Activated CD4-positive, alpha-beta T cell treated with anti-CD3 and anti-CD28 coated beads for 36 hours (primary cell): Measurements from ENCODE around the gene BNC1. TPM values are rescaled to one million over a fixed set of nuclear protein-coding genes. Genes with fewer than 3 reads are reported as not detected.
"Not testable (repeated sequence)": the region's sequence is repeated elsewhere in the genome, so short reads cannot be mapped to it uniquely, and the experiment has no call there.

Source experiments
- ATAC-seq: fragments of 200-7000 bp; cut with Tn5 transposase; one replicate; pipeline ENCODE4 v1.10.0; 2021; ENCODE audit warnings: mild to moderate bottlenecking, moderate library complexity
- CTCF ChIA-PET: fragments of 350-600 bp; sonication (Branson Sonifier 250); formaldehyde crosslinking; loops from one replicate; lab custom pipeline; 2021; ENCODE audit warnings: antibody characterized with exemption; lab: Charles Lee
- POLR2A ChIA-PET: fragments of 350-600 bp; sonication (Branson Sonifier 250); formaldehyde crosslinking; loops from one replicate; lab custom pipeline; 2021; ENCODE audit warnings: antibody characterized with exemption, inconsistent platforms; lab: Charles Lee
- DNase-seq: peaks from one replicate; pipeline ENCODE4 v3.0.0-alpha.2; 2020
- H3K27ac Mint-ChIP-seq: one replicate; pipeline ENCODE4 v1.8.0; 2021; ENCODE audit warnings: mixed read lengths
- H3K27me3 Mint-ChIP-seq: one replicate; pipeline ENCODE4 v1.8.0; 2021; ENCODE audit warnings: mixed read lengths
- H3K36me3 Mint-ChIP-seq: one replicate; pipeline ENCODE4 v1.8.0; 2021; ENCODE audit warnings: low read depth, mixed read lengths
- H3K4me1 Mint-ChIP-seq: one replicate; pipeline ENCODE4 v1.8.0; 2021; ENCODE audit warnings: mixed read lengths
- H3K4me3 Mint-ChIP-seq: one replicate; pipeline ENCODE4 v1.8.0; 2021; ENCODE audit warnings: mild to moderate bottlenecking, moderate library complexity, mixed read lengths
- H3K9me3 Mint-ChIP-seq: one replicate; pipeline ENCODE4 v1.8.0; 2021; ENCODE audit warnings: low read depth, mixed read lengths
- intact Hi-C, 2 experiments: fragments of 100-400 bp; cut with DNase I in 1 of 2; cut with micrococcal nuclease in 1 of 2; formaldehyde crosslinking; loops; one replicate each; pipeline versions ENCODE4 v1.14.2 to v1.15.1; 2022 to 2024; cut with DNase I, micrococcal nuclease
- total RNA-seq, 2 experiments: library from RNA; stranded (reverse); gene quantifications; one replicate each; pipeline ENCODE4 v1.2.3, GENCODE V29; 2021

Gene BNC1
- total RNA-seq, 2 experiments from 2014 or later, result not detected

DNA sequence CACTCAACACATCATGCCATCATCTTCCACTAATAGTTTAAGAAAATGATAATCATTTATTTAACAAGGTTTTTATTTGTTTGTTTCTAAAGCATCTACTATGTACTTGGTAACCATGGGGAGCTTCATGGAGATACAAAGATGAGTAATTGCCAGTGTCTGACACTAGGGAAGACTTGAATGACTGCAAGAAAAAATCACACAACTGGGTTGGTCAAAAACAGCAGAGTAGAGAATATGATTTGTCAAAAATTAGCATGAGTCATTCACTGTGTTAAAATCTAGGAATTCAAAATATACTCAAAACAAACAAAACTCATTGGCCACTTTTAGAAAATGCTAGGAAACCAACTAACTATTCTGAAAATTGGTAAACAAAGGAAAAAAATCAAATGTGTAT lies 6.3 kb downstream of the BNC1 start:
- Mint-ChIP-seq H3K4me3 (no peak overlapping the region), H3K36me3 (no peaks in the 10 kb centered on the region), H3K27ac (no peak overlapping the region), H3K27me3 (peaks cover 47% of the 10 kb centered on the region), H3K4me1 (peaks cover 4% of the 10 kb centered on the region), H3K9me3 (no peaks in the 10 kb centered on the region)
- POLR2A ChIA-PET, result no interaction called here
- CTCF ChIA-PET, result no interaction called here
- intact Hi-C loops, result no loop called here
- DNase-seq (no peak), ATAC-seq (no peak)

- intact Hi-C loops, result no loop called here
- no peak for ATAC-seq
- H3K4me3 Mint-ChIP-seq, result no peak overlapping the region
- H3K36me3 Mint-ChIP-seq, result no peaks in the 10 kb centered on the region
- ChIA-PET POLR2A (no interaction called here), CTCF (no interaction called here)
- no peak for DNase-seq
- no peaks in the 10 kb centered on the region for H3K9me3 Mint-ChIP-seq
- H3K4me1 Mint-ChIP-seq, result no peaks in the 10 kb centered on the region
- H3K27me3 Mint-ChIP-seq, result peaks cover 34% of the 10 kb centered on the region
- no peak overlapping the region for H3K27ac Mint-ChIP-seq
Measured at GRCh38 chr15:83276661-83277060, 7.8 kb downstream of the BNC1 start.

DNA sequence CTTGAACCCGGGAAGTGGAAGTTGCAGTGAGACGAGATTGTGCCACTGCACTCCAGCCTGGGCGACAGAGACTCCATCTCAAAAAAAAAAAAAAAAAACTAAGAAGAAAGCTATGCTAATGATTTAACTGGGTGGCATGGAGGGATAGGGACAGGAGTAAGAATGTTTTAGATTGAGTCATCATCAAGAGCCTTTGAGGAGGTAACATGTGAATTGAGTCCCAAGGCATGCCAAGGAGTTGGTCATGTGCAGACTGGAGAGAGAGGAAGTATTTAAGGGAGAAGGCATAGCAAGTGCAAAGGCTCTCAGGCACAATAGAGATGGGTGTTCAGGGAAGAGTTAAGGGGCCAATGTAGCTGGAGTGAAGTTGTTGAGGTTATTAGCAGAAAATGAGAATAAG lies 9.1 kb downstream of the BNC1 start:
- Mint-ChIP-seq H3K4me1 (no peaks in the 10 kb centered on the region), H3K36me3 (no peaks in the 10 kb centered on the region), H3K4me3 (no peak overlapping the region), H3K9me3 (no peaks in the 10 kb centered on the region), H3K27ac (no peak overlapping the region), H3K27me3 (peaks cover 26% of the 10 kb centered on the region)
- CTCF ChIA-PET, result no interaction called here
- intact Hi-C loops, result no loop called here
- POLR2A ChIA-PET, result no interaction called here
- ATAC-seq, result no peak
- no peak for DNase-seq

DNA sequence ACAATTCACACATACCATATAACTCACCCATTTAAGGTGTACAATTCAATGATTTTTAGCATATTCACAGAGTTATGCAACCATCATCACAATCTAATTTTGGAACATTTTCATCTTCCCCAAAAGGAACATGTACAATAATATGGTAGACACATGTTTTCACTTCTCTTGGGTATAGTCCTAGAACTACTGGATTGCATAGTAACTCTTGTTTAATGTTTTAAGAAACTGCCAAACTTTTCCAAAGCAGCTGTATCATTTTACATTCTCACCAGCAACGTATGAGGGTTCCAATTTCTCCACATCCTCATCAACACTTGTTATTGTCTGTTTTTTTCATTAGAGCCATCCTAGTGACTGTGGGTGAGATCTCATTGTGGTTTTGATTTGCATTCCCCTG lies 14.3 kb downstream of the BNC1 start:
- H3K9me3 Mint-ChIP-seq, result no peaks in the 10 kb centered on the region

GRCh38 chr15:83268147-83268546 lies 16.3 kb downstream of the BNC1 start:
- Mint-ChIP-seq H3K36me3 (no peaks in the 10 kb centered on the region), H3K9me3 (no peaks in the 10 kb centered on the region), H3K27ac (no peak overlapping the region), H3K4me1 (no peaks in the 10 kb centered on the region), H3K4me3 (no peak overlapping the region), H3K27me3 (peaks cover 16% of the 10 kb centered on the region)
- intact Hi-C loops, result no loop called here
- POLR2A ChIA-PET, result no interaction called here
- ATAC-seq (no peak), DNase-seq (no peak)
- CTCF ChIA-PET, result interaction anchor here (1.4 kb wide), 1 partner anchor 20 kb away, joined by 3 read pairs; no protein-coding TSS in a partner anchor

More for the DNA sequence above, 14.3 kb downstream of the BNC1 start:
- POLR2A ChIA-PET, result no interaction called here
- ATAC-seq, result no peak
- Mint-ChIP-seq H3K27ac (no peak overlapping the region), H3K27me3 (peaks cover 20% of the 10 kb centered on the region), H3K36me3 (no peaks in the 10 kb centered on the region), H3K4me1 (no peaks in the 10 kb centered on the region), H3K4me3 (no peak overlapping the region)
- intact Hi-C loops, result no loop called here
- CTCF ChIA-PET, result no interaction called here
- no peak for DNase-seq

- intact Hi-C loops, result no loop called here
- DNase-seq (no peak), ATAC-seq (no peak)
- H3K27me3 Mint-ChIP-seq, result peaks cover 10% of the 10 kb centered on the region
- H3K36me3 Mint-ChIP-seq, result no peaks in the 10 kb centered on the region
- CTCF ChIA-PET, result interaction anchor here (0.7 kb wide), 1 partner anchor 164 kb away, joined by 3 read pairs; no protein-coding TSS in a partner anchor
- no peaks in the 10 kb centered on the region for H3K4me1 Mint-ChIP-seq
- no peak overlapping the region for H3K27ac Mint-ChIP-seq
- H3K9me3 Mint-ChIP-seq, result no peaks in the 10 kb centered on the region
- H3K4me3 Mint-ChIP-seq, result no peak overlapping the region
- POLR2A ChIA-PET, result no interaction called here
Measured at GRCh38 chr15:83262594-83263315, 21.7 kb downstream of the BNC1 start.

DNA sequence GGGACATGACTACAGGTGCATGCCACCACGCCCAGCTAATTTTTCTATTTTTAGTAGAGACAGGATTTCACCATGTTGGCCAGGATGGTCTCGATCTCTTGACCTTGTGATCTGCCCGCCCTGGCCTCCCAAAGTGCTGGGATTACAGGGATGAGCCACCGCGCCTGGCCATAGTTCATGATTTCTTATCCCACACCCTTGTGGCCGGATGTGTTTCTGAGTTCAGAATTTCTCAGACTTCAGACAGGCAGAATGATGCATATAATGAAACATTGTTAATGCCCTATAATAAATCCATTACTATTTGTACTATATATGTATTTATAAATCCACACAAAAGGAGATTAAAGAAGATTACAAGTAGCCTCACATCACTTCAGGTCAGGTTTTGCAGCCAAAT lies 22.3 kb downstream of the BNC1 start:
- POLR2A ChIA-PET, ATAC-seq, H3K27ac Mint-ChIP-seq, H3K4me3 Mint-ChIP-seq, DNase-seq, intact Hi-C loops, H3K4me1 Mint-ChIP-seq, CTCF ChIA-PET, H3K9me3 Mint-ChIP-seq, H3K36me3 Mint-ChIP-seq: not testable (repeated sequence)
- H3K27me3 Mint-ChIP-seq, result peaks cover 10% of the 10 kb centered on the region

- Mint-ChIP-seq H3K4me3 (no peak overlapping the region), H3K36me3 (no peaks in the 10 kb centered on the region), H3K9me3 (no peaks in the 10 kb centered on the region), H3K27ac (no peak overlapping the region), H3K27me3 (peaks cover 45% of the 10 kb centered on the region), H3K4me1 (no peaks in the 10 kb centered on the region)
- POLR2A ChIA-PET, result no interaction called here
- no peak for ATAC-seq
- CTCF ChIA-PET, result interaction anchor here (1.4 kb wide), 1 partner anchor 311 kb away, joined by 3 read pairs; no protein-coding TSS in a partner anchor
- intact Hi-C loops, result loop anchor here in 1 of 2 experiments (10.0 kb wide), 1 partner anchor 56 kb away; no protein-coding TSS in a partner anchor
- DNase-seq, result no peak
Measured at GRCh38 chr15:83250781-83251180, 33.7 kb downstream of the BNC1 start.

- CTCF ChIA-PET, result interaction anchor here (0.5 to 2.4 kb wide), 27 partner anchors 10 to 324 kb away, joined by 3 to 12 read pairs (median 3); no protein-coding TSS in a partner anchor
- Mint-ChIP-seq H3K27ac (no peak overlapping the region), H3K27me3 (peaks cover 46% of the 10 kb centered on the region), H3K36me3 (no peaks in the 10 kb centered on the region), H3K4me3 (no peak overlapping the region), H3K4me1 (no peaks in the 10 kb centered on the region), H3K9me3 (no peaks in the 10 kb centered on the region)
- intact Hi-C loops, result loop anchor here in 1 of 2 experiments (2.0 kb wide), 2 partner anchors 190 to 310 kb away; no protein-coding TSS in a partner anchor
- ATAC-seq, result no peak
- no peak for DNase-seq
- POLR2A ChIA-PET, result no interaction called here
Measured at GRCh38 chr15:83249030-83249343, 35.5 kb downstream of the BNC1 start.

- no peak for ATAC-seq
- DNase-seq, result peak; percentile 10
- Mint-ChIP-seq H3K4me1 (no peaks in the 10 kb centered on the region), H3K27me3 (peaks cover 47% of the 10 kb centered on the region), H3K36me3 (no peaks in the 10 kb centered on the region), H3K4me3 (no peak overlapping the region), H3K9me3 (no peaks in the 10 kb centered on the region), H3K27ac (no peak overlapping the region)
- CTCF ChIA-PET, result interaction anchor here (0.5 to 2.4 kb wide), 39 partner anchors 10 to 1121 kb away, joined by 3 to 12 read pairs (median 3); no protein-coding TSS in a partner anchor
- POLR2A ChIA-PET, result no interaction called here
- intact Hi-C loops, result loop anchor here (1.0 to 2.0 kb wide), 5 partner anchors 132 to 311 kb away; no protein-coding TSS in a partner anchor
Measured at GRCh38 chr15:83248151-83249029, 36.1 kb downstream of the BNC1 start.

GRCh38 chr15:83243634-83244033 lies 40.8 kb downstream of the BNC1 start:
- intact Hi-C loops, result no loop called here
- no peak overlapping the region for H3K27ac Mint-ChIP-seq
- ChIA-PET POLR2A (no interaction called here), CTCF (interaction anchor here (0.6 kb wide), 1 partner anchor 134 kb away, joined by 3 read pairs; no protein-coding TSS in a partner anchor)
- H3K4me1 Mint-ChIP-seq, result no peaks in the 10 kb centered on the region
- ATAC-seq, result no peak
- peaks cover 2% of the 10 kb centered on the region for H3K9me3 Mint-ChIP-seq
- DNase-seq, result no peak
- no peak overlapping the region for H3K4me3 Mint-ChIP-seq
- peaks cover 2% of the 10 kb centered on the region for H3K36me3 Mint-ChIP-seq
- peaks cover 41% of the 10 kb centered on the region for H3K27me3 Mint-ChIP-seq
